NCI-H187 treated with DMSO at 0.1 percent for 48 hours (cell line): ENCODE results near the gene ERC1.
"Not testable (repeated sequence)": the region's sequence is repeated elsewhere in the genome, so short reads cannot be mapped to it uniquely, and the experiment has no call there.

Experiments used
- DNase-seq: peaks from one replicate; lab custom pipeline; 2025; lab: John Stamatoyannopoulos, UW

ERC1 gene

DNA sequence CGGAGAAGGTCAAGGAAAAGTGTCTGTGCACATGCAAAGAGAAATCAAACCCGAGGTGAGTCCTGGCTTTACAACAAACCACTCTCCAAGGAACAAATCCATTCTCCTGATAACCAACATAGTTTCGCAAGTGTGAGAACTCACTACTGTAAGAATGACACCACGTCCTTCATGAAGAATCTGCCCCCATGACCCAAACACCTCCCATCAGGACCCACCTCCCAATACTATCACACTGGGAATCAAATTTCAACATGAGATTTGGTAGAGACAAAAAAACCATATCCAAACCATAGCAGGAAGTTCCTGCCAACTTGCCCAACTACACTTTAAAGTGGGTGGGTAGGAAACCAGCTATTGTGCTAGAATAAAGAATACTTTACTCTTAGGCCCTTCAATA is 2.4 kb upstream of the ERC1 start:
- no peak for DNase-seq

DNA sequence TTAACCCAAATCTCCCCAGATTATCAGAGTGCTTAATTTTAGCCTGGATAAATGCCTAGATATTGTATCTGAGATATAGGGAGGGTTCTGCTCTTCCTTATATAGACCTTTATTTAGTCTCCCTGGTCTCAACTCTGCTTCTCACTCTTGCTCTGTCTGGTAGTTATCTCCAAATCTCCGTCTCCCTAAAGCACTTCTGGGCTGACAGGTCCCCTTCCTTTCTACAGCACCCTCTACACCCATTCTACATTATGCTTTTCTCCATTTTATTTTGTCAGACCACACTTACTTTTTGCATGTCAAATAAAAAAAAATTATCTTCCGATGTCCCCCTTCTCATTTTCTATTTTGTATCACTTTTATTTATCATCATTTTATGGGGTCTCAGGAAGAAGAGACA is 2.0 kb upstream of the ERC1 start:
- no peak for DNase-seq

DNA sequence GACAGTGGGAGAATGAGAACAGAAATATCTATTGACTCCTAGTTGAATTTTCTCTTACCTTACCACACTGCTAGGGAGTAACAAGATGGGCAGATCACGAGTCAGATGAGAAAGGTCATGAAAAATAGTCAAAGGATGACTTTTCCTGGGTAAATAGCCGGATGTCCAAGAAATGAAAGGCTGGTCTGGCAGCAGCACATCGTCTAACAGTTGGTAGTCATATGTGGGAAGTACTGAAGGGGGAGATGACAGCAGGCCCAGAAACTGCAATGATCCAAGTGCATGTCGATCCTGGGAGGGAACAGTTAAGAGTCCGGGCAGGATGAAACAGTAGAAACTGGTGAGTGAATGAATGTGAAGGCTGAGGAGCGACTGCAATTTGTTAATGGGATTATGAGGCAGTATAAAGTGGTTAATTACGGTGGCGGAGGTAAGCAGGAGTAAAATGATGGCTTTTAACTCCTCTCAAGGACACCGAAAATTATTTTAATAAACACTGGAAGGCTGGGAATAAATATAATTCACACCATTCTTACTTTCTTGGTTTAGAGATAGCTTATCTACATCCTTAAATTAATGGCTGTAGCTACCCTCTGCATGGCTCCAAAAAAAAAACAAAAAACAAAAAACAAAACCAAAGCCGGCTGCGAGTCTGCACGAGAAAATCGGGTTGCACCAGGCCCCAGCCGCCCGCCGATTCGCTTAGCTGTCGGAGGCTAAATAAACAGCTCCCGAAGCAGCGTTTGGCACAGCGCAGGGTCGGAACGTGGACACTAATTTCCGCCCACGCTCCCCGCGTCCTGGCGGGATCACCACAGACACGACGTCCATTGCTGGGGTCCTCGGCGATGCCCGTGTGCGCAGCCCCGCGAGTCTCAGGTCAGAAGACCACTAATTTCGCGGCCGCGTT is 1.0 kb upstream of the ERC1 start:
- DNase-seq: no peak

DNA sequence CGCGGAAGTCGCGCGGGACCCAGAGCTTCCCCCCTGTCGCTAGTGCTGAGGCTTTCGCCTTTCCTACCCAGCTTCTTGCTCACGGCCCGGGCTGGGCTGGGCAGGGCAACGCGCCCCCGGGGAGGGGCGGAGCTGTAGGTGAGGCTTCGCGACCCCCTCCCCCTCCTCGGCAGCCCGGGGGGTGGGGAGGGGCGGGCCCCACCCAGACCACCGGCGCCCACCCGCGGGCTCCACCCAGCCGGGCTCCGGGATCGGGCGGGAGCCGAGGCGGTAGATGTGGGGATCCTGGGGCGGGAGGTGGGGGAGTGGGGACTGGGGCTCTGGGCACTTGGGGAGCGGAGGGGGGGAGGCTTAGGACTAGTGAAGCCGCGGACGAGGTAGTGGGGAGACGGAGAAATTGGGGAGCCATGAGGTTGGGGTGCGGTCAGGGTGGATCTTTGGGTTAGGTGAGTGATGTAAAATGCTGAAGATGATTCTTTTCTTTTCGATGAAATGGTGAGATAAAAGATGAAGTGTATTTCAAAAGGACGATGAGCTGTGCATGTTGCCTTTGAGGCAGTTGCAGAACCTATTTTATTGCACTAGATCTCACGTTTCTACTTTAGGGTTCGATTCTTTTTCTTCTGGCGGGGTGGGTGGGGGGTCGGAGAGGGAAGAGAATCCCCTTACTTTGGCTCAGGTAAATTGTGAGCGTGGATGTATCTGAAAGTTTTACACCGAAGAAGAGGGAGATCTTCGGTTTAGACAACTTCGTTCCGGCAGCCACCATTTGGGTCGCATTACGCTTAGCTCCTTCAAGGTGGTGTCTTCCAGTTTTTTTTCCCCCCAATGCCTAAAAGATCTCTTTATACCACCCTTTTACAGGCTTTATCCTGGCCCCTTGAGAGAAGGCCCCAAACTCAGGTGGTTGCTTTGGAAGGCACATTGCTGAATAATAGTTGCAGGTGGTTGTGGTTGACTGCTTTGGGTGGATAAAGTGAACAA is 619 bp downstream of the ERC1 start:
- no peak for DNase-seq

DNA sequence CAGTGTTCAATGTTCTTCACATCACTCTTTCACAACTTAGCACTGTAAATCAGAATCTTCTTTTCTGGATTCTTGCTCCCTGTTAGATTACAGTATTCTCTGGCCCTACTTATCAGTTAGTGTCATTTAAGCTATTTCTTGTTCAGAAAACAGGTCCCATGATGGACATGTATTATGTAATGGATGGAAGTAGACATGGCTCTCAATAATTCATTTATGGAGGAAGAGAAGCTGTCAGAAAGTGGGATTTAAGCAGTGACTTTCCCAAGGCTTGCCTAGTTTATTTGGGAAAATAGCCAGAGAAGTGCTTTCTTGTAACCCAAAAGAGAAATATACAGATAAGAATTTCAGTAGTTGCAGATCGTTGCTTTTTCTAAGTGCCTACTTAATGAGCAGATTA is 1.6 kb downstream of the ERC1 start:
- no peak for DNase-seq

DNA sequence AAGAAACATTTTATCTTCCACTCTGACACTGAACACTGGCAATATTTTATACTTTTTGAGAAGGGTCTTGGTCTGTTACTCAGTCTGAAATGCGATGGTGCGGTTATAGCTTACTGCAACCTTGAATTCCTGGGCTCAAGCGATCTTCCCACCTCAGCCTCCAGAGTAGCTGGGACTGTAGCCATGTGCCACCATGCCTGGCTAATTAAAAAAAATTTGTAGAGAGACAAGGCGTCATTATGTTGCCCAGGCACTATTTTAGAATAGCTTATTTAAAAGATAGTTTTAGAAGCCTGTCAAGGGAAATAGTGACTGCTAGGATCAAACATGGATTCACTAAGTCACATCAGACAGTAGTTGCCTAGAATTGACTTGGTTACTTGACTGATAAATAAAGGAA is 5.9 kb downstream of the ERC1 start:
- no peak for DNase-seq

DNA sequence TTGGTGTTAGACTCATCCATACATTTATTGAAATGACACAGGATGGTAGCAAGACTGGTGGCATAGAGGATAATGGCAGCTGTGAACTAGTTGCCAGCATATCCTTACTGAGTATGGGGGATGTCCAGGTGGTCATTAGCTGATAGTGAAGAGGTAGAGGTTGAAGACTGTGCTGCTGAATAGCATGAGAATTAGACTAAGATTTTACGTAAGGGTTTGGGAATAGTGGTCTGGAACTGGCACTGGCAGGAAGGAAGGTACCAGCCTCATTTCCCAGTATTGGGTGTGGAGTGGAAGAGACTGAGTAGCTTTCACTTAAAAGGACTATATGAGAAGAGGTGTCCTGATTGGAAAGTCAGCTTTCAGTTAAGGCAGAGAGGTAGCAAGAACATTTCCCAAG is 6.5 kb downstream of the ERC1 start:
- no peak for DNase-seq

DNA sequence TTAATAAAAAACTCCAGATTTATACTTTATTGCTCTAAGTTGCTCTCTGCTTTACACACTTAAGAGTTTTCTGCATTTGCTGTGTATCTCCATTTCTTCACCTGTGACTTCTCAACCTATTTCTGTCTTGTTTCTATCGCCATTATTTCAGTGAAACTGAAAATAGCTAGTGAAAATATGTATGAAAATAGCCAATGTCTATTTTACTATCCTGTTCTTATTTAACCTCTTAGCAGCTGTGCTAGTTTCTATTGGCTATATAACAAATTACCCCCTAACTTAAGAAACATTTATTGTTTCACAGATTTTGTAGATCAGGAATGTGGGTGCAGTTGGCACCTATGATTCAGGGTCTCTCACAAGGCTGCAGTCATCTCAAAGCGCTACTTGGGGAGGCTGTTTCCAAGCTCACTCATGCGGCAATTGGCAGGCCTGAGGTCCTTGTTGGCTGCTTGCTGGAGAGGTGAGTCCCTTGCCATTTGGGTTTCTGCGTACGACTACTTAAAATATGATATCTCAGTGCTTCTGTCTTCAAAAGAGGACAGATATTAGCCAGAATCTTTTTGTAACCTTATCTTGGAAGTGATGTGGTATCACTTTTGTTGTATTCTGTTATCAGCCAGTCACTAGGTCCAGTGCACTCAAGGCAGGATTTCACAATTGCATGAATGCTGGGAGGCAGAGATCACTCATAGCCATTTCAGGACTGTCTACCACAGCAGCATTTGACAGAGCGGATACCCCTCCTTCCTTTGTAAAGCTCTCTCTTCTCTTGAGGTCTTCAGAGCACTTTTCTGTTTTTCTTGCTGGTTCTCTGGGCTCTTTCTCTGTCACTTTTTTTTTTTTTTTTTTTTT is 7.2 kb downstream of the ERC1 start:
- DNase-seq: no peak

DNA sequence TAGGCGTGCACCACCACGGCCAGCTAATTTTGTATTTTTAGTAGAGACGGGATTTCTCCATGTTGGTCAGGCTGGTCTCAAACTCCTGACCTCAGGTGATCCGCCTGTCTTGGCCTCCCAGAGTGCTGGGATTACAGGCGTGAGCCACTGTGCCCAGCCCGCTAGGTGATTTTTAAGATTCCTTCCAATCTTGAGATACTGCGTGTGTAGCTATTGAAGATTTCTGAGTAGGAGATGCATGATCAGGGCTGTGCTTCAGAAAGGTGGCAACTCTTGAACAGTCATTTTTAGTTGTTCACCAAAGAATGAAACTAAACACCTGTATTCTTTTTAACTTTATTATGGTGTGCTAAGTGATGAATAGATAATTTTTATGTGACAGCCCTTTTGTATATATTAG is 8.7 kb downstream of the ERC1 start:
- not testable (repeated sequence) for DNase-seq

DNA sequence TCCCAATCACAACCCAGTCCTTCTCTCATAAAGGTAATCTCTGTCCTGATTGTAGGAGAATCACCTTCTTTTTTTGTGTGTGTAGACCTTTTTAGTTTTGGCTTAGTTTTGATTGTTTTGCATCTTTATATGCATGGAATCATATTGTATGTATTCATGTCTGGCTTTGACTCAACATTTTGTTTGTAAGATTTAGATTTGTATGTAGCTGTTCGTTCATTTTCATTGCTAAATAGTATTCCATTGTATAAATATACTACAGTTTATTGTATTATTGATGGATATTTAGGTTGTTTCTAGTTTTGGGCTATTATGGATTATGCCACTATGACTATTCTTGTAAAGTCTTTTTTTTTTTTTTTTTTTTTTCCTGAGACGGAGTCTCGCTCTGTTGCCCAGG is 10.5 kb downstream of the ERC1 start:
- DNase-seq: no peak

DNA sequence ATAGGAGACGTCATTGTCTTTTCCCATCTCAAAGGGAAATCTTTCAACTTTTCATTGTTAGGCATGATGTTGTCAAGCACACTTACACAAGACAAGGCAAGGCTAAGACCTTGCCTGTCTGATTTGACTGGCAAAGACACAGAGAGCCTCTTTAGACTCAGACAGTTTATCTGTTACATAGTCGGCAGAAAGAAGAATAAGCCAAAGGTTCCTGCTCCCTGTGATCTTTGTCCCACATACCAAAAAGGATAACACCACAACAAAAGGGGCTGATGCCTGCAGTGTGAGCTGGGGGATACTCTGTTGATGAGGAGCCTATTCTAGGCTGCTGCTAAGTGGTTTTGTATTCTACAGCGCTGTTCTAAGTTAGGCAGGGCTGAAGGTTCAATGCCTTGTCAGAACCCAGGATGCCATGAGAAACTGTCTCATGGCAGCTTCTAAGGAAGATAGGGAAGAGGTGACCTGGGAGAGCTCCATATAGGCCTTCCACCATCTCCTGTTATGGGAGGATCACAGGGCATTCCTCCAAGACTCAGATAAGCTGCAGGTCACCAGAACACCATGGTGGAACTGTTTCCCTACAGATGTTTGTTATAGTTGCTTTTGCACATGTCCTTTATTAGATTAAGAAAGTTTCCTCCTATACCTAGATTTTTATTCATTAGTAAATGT is 12.7 kb downstream of the ERC1 start:
- no peak for DNase-seq

DNA sequence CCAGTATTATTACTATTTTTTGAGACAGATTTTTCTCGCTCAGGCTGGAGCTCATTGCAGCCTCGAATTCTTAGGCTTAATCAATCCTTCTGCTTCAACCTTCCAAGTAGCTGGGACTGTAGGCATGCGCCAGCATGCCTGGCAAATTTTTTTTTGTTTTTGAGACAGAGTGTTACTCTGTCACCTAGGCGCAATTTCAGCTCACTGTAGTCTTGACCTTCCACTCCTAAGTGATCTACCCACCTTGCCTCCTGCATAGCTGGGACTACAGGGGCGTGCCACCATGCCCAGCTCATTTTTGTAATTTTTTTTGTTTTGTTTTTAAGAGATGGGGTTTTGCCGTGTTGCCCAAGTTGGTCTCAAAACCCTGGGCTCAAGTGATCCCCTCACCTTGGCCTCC is 15.2 kb downstream of the ERC1 start:
- no peak for DNase-seq

DNA sequence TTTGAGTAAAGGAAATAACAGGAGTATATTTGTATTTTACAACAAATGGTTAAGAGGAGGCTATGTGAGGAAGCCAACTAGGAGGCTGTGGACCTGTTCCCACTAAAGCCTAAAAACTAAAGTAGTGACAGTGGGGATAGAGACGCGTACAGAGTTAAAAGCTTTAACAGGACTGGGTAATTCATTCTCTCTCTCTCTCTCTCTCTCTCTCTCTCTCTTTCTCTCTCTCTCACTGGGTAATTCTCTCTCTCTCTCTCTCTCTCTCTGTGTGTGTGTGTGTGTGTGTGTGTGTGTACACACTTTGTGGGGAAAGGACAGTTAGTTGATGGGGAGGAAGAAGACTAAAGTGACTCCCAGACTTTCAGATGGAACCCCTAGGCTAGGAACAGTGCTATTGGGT is 16.3 kb downstream of the ERC1 start:
- no peak for DNase-seq

DNA sequence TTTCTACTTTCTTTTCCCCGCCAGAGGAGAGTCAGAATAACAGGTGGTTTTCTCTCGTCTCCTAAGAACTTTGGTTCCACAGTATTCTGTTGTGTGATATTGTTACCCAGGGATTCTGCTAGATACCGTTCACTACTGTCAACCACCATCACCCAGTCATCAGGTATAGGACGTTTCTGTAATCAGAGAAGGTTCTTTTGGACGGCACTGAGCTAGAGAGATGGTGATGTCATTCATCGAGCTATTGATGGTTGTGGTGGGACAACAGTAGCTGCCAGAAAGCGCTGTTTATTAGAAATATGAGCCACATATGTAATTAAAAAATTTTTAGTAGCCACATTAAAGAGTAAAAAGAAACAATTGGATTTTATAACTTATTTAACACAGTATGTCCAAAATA is 17.0 kb downstream of the ERC1 start:
- no peak for DNase-seq

DNA sequence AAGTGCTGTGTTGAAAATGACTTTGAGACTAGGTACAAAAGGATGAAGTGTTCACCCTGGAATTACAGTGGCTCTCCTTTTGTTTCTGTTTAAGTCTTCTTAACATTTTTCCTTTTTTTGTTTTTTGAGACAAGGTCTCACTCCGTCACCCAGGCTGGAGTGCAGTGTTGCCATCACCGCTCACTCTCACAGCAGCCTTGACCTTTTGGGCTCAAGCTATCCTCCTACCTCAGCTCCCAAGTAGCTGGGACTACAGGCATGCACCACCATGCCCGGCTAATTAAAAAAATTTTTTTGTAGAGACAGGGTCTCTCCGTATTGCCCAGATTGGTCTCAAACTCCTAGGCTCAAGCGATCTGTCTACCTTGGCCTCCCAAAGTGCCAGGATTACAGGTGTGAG is 20.1 kb downstream of the ERC1 start:
- DNase-seq: no peak

DNA sequence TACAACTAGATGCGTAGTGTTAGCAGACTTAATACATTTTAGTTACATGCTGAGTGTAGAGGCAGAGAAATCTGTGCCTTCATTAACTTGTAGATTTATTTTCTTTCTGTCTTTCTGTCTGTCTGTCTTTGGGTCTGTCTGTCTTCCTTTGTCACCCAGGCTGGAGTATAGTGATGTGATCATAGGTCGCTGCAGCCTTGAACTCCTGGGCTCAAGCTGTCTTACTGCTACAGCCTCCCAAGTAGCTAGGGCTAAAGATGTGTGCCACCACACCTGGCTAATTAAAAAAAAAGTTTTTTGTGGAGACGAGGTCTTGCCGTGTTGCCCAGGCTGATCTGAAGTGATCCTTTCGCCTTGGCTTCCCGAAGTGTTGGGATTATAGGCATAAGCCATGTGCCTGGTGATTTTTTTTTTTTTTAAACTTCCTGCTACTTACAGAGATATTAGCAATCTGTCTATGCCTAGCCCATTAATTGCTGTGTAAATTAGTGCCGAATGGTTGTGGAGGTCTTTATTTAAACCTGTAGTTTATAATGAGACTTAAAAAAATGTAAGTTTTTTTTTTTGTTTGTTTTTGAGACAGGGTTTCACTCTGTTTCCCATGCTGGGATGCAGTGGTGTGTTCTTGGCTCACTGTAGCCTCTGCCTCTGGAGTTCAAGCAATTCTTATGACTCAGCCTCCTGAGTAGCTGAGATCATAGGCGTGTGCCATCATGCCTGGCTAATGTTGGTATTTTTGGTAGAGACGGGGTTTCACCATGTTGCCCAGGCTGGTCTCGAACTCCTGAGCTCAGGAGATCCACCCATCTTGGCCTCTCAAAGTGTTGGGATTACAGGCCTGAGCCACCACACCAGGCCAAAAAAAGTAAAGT is 22.8 kb downstream of the ERC1 start:
- DNase-seq: no peak

DNA sequence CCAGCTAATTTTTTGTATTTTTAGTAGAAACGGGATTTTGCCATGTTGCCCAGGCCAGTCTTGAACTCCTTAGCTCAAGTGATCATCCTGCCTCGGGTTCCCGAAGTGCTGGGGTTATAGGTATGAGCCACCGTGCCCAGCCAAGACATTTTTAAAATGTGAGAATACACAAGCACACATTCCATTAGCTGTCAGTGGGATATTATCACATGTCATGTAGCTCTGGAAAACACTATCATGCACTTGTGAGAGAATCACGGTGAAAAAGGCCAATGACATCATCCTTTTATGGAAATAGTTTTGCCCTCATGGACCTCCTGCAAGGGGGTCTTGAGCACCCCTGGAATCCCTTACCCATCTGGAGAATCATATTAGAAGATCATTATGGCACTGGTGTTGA is 28.3 kb downstream of the ERC1 start:
- DNase-seq: no peak

DNA sequence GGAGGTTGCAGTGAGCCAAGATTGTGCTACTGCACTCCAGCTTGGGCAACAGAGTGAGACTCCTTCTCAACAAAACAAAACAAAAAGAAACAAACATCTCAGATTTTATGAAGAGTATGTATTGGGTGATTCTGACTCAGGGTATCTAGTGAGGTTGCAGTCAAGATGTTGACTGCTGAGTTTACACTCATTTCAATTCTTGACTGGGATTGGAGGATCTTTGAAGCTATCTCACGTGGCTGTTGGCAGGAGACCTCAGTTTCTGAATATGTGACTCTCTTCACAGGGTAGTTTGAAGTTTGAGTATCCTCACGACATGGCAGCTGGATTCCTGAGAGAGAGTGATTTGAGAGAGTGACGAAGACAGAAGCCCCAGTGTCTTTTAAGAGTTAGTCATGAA is 29.4 kb downstream of the ERC1 start:
- DNase-seq: no peak

DNA sequence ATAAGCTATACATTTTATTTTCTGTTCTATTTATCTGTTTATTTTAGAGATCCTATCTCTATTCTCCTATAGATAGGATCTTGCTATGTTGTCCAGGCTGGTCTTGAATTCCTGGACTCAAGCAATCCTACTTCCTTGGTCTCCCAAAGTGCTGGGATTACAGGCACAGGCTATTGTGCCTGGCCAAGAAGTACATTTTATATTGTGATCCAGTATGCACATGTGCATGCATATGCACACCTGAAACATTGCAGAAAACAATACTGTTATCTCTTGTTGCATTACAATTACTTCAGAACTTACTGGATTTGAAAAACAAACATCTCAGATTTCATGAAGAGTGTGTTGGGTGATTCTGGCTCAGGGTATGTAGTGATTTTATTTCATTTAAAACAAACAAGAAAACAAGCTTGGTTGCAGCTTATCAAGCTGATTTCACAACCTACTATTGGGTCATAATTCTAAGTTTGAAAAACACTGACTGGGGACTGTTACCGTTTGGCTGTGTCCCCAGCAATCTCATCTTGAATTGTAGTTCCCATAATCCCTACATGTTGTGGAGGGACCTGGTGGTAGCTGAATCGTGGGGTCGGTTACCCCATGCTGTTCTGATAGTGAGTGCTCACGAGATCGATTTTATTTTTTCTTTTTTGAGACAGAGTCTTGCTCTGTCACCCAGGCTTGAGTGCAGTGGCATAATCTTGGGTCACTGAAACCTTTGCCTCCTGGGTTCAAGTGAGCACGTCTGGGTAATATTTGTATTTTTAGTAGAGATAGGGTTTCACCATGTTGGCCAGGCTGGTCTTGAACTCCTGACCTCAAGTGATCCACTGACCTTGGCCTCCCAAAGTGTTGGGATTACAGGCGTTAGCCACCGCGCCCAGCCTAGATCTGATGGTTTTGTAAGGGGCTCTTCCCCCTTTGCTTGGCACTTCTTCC is 31.3 kb downstream of the ERC1 start:
- no peak for DNase-seq
